Smooth muscle cell (in vitro differentiated cells): ENCODE data around the gene FHIT. TPM values are rescaled to one million over a fixed set of nuclear protein-coding genes. Genes with fewer than 3 reads are reported as not detected.

ENCODE experiments used
- DNase-seq: peaks from one replicate; lab custom pipeline; 2025; ENCODE audit not compliant: unreplicated experiment; lab: John Stamatoyannopoulos, UW
- H2AFZ ChIP-seq: fragments of 200-600 bp; sonication (generic); 2 replicates; pipeline ENCODE4 v1.6.0; 2016; ENCODE audit warnings: antibody characterized with exemption, low read depth, mild to moderate bottlenecking
- H3F3A ChIP-seq: fragments of 200-600 bp; sonication (generic); 2 replicates; pipeline ENCODE4 v1.6.0; 2017; ENCODE audit warnings: antibody characterized with exemption, low read depth
- H3K27ac ChIP-seq: fragments of 200-600 bp; sonication (generic); 2 replicates; pipeline ENCODE4 v1.5.1; 2016; ENCODE audit warnings: low read depth, mild to moderate bottlenecking
- H3K27me3 ChIP-seq: fragments of 200-600 bp; sonication (generic); 2 replicates; pipeline ENCODE4 v1.6.1; 2016; ENCODE audit warnings: low read depth, mild to moderate bottlenecking
- H3K36me3 ChIP-seq: fragments of 200-600 bp; sonication (generic); 2 replicates; pipeline ENCODE4 v1.5.1; 2016; ENCODE audit warnings: low read depth
- H3K4me1 ChIP-seq: fragments of 200-600 bp; sonication (generic); 2 replicates; pipeline ENCODE4 v1.5.1; 2016; ENCODE audit warnings: low read depth
- H3K4me2 ChIP-seq: fragments of 200-600 bp; sonication (generic); 2 replicates; pipeline ENCODE4 v1.6.0; 2016; ENCODE audit warnings: mild to moderate bottlenecking
- H3K4me3 ChIP-seq: fragments of 200-600 bp; sonication (generic); 2 replicates; pipeline ENCODE4 v1.5.1; 2016; ENCODE audit warnings: mild to moderate bottlenecking
- H3K79me2 ChIP-seq: fragments of 200-600 bp; sonication (generic); 2 replicates; pipeline ENCODE4 v1.6.0; 2016; ENCODE audit warnings: low read depth, mild to moderate bottlenecking
- H3K9ac ChIP-seq: fragments of 200-600 bp; sonication (generic); 2 replicates; pipeline ENCODE4 v1.6.0; 2016; ENCODE audit warnings: low read depth
- H3K9me3 ChIP-seq: fragments of 200-600 bp; sonication (generic); replicated peaks from 2 replicates; pipeline ENCODE4 v1.5.1; 2016; ENCODE audit warnings: low read depth
- H4K20me1 ChIP-seq: fragments of 200-600 bp; sonication (generic); 2 replicates; pipeline ENCODE4 v1.6.0; 2016; ENCODE audit warnings: low read depth
- WGBS: methylation state at CpG from one replicate; pipeline ENCODE4 v1.1.7; 2016; ENCODE audit warnings: low lambda C conversion rate; 5-methylcytosine and 5-hydroxymethylcytosine counted together
- polyA plus RNA-seq: library from polyadenylated mRNA; unstranded; fragments of >200 nt; fragmentation: Nextera tagmentation; extraction: Ambion mirVana; gene quantifications from 2 replicates; pipeline ENCODE4 v1.2.1, GENCODE V29; 2016
- total RNA-seq: library from RNA; depleted of rRNA; stranded (reverse); fragments of >200 nt; gene quantifications from 2 replicates; pipeline ENCODE4 v1.2.3, GENCODE V29; 2014
- TF ChIP-seq, protein P1 (sequence below): fragments of 200-600 bp; sonication (generic); IDR thresholded peaks from 2 replicates; pipeline ENCODE4 v1.5.1; 2017; ENCODE audit warnings: borderline replicate concordance, mild to moderate bottlenecking, antibody characterized with exemption; ENCODE audit not compliant: insufficient read depth, poor library complexity, severe bottlenecking

FHIT gene
- total and polyA plus RNA-seq, 2 experiments from 2014 or later = 5.9 to 6.7 TPM

- Histone ChIP-seq H3K79me2 (no peaks in the 10 kb centered on the region), H4K20me1 (no peaks in the 10 kb centered on the region), H3K4me2 (no peak overlapping the region), H3K27me3 (no peaks in the 10 kb centered on the region), H3K4me3 (no peak overlapping the region), H3K36me3 (no peaks in the 10 kb centered on the region), H3K27ac (no peak overlapping the region), H3K4me1 (no peaks in the 10 kb centered on the region), H3F3A (no peaks in the 10 kb centered on the region), H3K9ac (no peak overlapping the region), H2AFZ (no peak overlapping the region), H3K9me3 (no peaks in the 10 kb centered on the region)
- TF ChIP-seq, protein P1, sequence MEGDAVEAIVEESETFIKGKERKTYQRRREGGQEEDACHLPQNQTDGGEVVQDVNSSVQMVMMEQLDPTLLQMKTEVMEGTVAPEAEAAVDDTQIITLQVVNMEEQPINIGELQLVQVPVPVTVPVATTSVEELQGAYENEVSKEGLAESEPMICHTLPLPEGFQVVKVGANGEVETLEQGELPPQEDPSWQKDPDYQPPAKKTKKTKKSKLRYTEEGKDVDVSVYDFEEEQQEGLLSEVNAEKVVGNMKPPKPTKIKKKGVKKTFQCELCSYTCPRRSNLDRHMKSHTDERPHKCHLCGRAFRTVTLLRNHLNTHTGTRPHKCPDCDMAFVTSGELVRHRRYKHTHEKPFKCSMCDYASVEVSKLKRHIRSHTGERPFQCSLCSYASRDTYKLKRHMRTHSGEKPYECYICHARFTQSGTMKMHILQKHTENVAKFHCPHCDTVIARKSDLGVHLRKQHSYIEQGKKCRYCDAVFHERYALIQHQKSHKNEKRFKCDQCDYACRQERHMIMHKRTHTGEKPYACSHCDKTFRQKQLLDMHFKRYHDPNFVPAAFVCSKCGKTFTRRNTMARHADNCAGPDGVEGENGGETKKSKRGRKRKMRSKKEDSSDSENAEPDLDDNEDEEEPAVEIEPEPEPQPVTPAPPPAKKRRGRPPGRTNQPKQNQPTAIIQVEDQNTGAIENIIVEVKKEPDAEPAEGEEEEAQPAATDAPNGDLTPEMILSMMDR = no peak
- 100% methylated on average over 1 of the region's 1 CpG for WGBS
- no peak for DNase-seq
These were observed 637.4 kb downstream of the FHIT start for GRCh38 chr3:60613769-60614303.

GRCh38 chr3:60610441-60611112 is 640.7 kb downstream of the FHIT start:
- no peaks in the 10 kb centered on the region for H3K9me3 ChIP-seq
- H3K36me3 ChIP-seq = no peaks in the 10 kb centered on the region
- no peak overlapping the region for H3K4me2 ChIP-seq
- no peaks in the 10 kb centered on the region for H3K27me3 ChIP-seq
- no peaks in the 10 kb centered on the region for H3K79me2 ChIP-seq
- WGBS = 74% methylated on average over 7 of the region's 7 CpGs
- TF ChIP-seq, protein P1 = no peak
- no peak overlapping the region for H3K27ac ChIP-seq
- no peaks in the 10 kb centered on the region for H3K4me1 ChIP-seq
- no peak overlapping the region for H2AFZ ChIP-seq
- DNase-seq = no peak
- no peak overlapping the region for H3K4me3 ChIP-seq
- no peaks in the 10 kb centered on the region for H3F3A ChIP-seq
- H4K20me1 ChIP-seq = no peaks in the 10 kb centered on the region
- H3K9ac ChIP-seq = no peak overlapping the region

GRCh38 chr3:60609446-60609845 is 641.8 kb downstream of the FHIT start:
- Histone ChIP-seq H3K9me3 (no peaks in the 10 kb centered on the region), H2AFZ (no peak overlapping the region), H3K27ac (no peak overlapping the region), H3F3A (no peaks in the 10 kb centered on the region), H3K79me2 (no peaks in the 10 kb centered on the region), H3K9ac (no peak overlapping the region), H3K36me3 (no peaks in the 10 kb centered on the region), H3K4me2 (no peak overlapping the region), H3K4me3 (no peak overlapping the region), H3K4me1 (no peaks in the 10 kb centered on the region), H4K20me1 (no peaks in the 10 kb centered on the region), H3K27me3 (no peaks in the 10 kb centered on the region)
- DNase-seq = no peak
- TF ChIP-seq, protein P1 = no peak
- 78% methylated on average over 4 of the region's 4 CpGs for WGBS

GRCh38 chr3:60603860-60604259 is 647.4 kb downstream of the FHIT start:
- no peak for DNase-seq
- 95% methylated on average over 3 of the region's 3 CpGs for WGBS
- TF ChIP-seq, protein P1 = no peak
- Histone ChIP-seq H3K4me2 (no peak overlapping the region), H3K9ac (no peak overlapping the region), H3K79me2 (no peaks in the 10 kb centered on the region), H3K27ac (no peak overlapping the region), H2AFZ (no peak overlapping the region), H3F3A (peaks cover 3% of the 10 kb centered on the region), H3K4me1 (peaks cover 2% of the 10 kb centered on the region), H3K27me3 (no peaks in the 10 kb centered on the region), H4K20me1 (no peaks in the 10 kb centered on the region), H3K36me3 (no peaks in the 10 kb centered on the region), H3K9me3 (no peaks in the 10 kb centered on the region), H3K4me3 (no peak overlapping the region)
